PC-3 (cell line): Measurements from ENCODE around the gene H2AZ1.

ENCODE experiments used
- CTCF ChIP-seq: fragments of 300-600 bp; sonication (generic); conservative IDR thresholded peaks from 2 replicates; pipeline ENCODE4 v1.5.1; 2017; ENCODE audit warnings: antibody characterized with exemption, low read depth, mild to moderate bottlenecking, low read length
- EZH2 ChIP-seq: fragments of 300-600 bp; sonication (generic); IDR thresholded peaks from one replicate; pipeline ENCODE4 v1.6.1; 2017; ENCODE audit warnings: antibody characterized with exemption, mild to moderate bottlenecking, low read length; ENCODE audit not compliant: unreplicated experiment
- EZH2phosphoT487 ChIP-seq: fragments of 300-600 bp; sonication (generic); IDR thresholded peaks from 2 replicates; pipeline ENCODE4 v1.6.1; 2018; ENCODE audit warnings: mild to moderate bottlenecking, antibody characterized with exemption, low read length, borderline replicate concordance

DNA sequence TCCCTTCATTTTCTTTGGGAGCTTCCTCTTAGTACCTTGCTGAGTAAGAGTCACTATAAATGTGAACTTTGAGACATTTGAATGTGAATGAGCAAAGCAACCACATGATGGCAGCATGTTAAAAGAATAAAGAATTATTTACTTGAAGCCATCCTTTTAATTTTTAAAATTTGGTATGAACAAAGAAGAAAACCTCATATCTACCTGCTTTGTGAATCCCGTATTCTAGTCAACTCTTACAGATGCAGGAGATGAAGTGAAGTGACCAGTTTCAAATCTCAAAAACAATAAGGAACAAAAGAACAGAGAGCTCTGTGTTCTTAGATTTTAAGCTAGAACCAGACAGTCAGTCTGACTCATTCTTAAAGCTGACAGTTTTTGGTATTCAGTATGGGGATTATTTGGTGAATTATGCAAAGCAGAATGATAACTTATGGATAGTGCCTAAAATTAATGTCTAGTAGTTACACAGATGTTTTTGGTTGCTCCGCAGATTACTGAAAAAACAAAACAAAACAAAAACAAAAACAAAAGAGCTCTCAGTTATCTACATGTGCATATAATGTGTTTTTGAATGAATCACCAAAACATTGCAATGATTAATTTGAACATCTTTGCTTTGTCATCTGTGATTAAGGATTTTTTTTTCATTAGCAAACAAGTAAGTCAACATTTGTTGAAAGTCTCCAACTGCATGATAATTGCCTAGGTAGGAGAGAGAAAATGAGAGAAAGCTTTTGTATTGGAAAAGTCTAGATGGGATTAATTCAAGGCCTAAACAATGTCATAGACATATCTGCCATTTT, 48.2 kb upstream of the H2AZ1 start:
- TF ChIP-seq CTCF (peak; percentile 74), EZH2 (no peak), EZH2phosphoT487 (no peak)
